HepG2 (cell line): ENCODE results near the gene RUSF1. TPM values are rescaled to one million over a fixed set of nuclear protein-coding genes. Genes with fewer than 3 reads are reported as not detected.

ENCODE experiments used
- BORCS8-MEF2B ChIP-seq: sonication (generic); formaldehyde crosslinking; IDR thresholded peaks from 2 replicates; pipeline ENCODE4 v1.8.0; 2022; ENCODE audit warnings: mild to moderate bottlenecking, missing genetic modification reagents
- CCDC6 ChIP-seq: sonication (generic); formaldehyde crosslinking; IDR thresholded peaks from 2 replicates; pipeline ENCODE4 v1.8.1; 2022; ENCODE audit warnings: mild to moderate bottlenecking, missing genetic modification reagents, moderate library complexity
- CHD4 ChIP-seq: fragments of 200-600 bp; sonication (generic); IDR thresholded peaks from 2 replicates; pipeline ENCODE4 v1.7.0; 2017; ENCODE audit warnings: mild to moderate bottlenecking, low read length, borderline replicate concordance
- DNMT3B ChIP-seq: conservative IDR thresholded peaks from 2 replicates; pipeline ENCODE4 v1.6.1; 2016; ENCODE audit warnings: missing biosample characterization, control low read depth
- HIVEP1 ChIP-seq: sonication (generic); formaldehyde crosslinking; IDR thresholded peaks from 2 replicates; pipeline ENCODE4 v1.4.0; 2020; ENCODE audit warnings: mild to moderate bottlenecking, missing genetic modification reagents
- HOXA7 ChIP-seq: sonication (generic); formaldehyde crosslinking; IDR thresholded peaks from 2 replicates; pipeline ENCODE4 v1.8.1; 2022; ENCODE audit warnings: mild to moderate bottlenecking, missing genetic modification reagents, moderate library complexity
- NAIF1 ChIP-seq: sonication (generic); formaldehyde crosslinking; IDR thresholded peaks from 2 replicates; pipeline ENCODE4 v1.5.0; 2020; ENCODE audit warnings: mild to moderate bottlenecking, missing genetic modification reagents, borderline replicate concordance
- NCOA5 ChIP-seq: sonication (generic); formaldehyde crosslinking; IDR thresholded peaks from 2 replicates; pipeline ENCODE4 v1.4.0; 2020; ENCODE audit warnings: missing genetic modification reagents
- NR2F2 ChIP-seq: IDR thresholded peaks from 2 replicates; pipeline ENCODE4 v1.6.1; 2012; ENCODE audit warnings: low read depth, inconsistent platforms, borderline replicate concordance
- SNAI1 ChIP-seq: sonication (generic); formaldehyde crosslinking; IDR thresholded peaks from 2 replicates; pipeline ENCODE4 v1.5.0; 2020; ENCODE audit warnings: mild to moderate bottlenecking, missing genetic modification reagents, borderline replicate concordance
- STAG1 ChIP-seq: sonication (generic); formaldehyde crosslinking; IDR thresholded peaks from 2 replicates; pipeline ENCODE4 v1.4.0; 2020; ENCODE audit warnings: missing genetic modification reagents
- ZBTB7B ChIP-seq: sonication (generic); formaldehyde crosslinking; IDR thresholded peaks from 2 replicates; pipeline ENCODE4 v1.4.0; 2020; ENCODE audit warnings: missing genetic modification reagents
- polyA plus RNA-seq, 8 experiments: library from polyadenylated mRNA; depleted of rRNA in 3 of 8; stranded (reverse) in 7 of 8; unstranded in 1 of 8; fragments of >200 nt; fragmentation: Illumina TruSeq in 4 of 8; extraction: Trizol in 4 of 8; gene quantifications; 2 replicates each; pipeline versions ENCODE4 v1.2.1 to v1.2.3, GENCODE V29; 2011 to 2016; ENCODE audit warnings: low read depth in 4 of 8, missing spikeins in 1 of 8, mixed read lengths in 1 of 8; ENCODE audit not compliant: insufficient read depth in 1 of 8
- total RNA-seq, 5 experiments: library from RNA; depleted of rRNA; stranded (reverse); fragments of >200 nt; fragmentation: Illumina TruSeq; extraction: Trizol; gene quantifications; 2 replicates each; pipeline ENCODE4 v1.2.3, GENCODE V29; 2016; ENCODE audit warnings: low read depth in 1 of 5
- TF ChIP-seq, protein P1 (sequence below): sonication (generic); formaldehyde crosslinking; IDR thresholded peaks from 2 replicates; pipeline ENCODE4 v1.8.0; 2022; ENCODE audit warnings: mild to moderate bottlenecking, missing genetic modification reagents; ENCODE audit not compliant: insufficient replicate concordance
- TF ChIP-seq, protein P2 (sequence below): sonication (generic); formaldehyde crosslinking; IDR thresholded peaks from 2 replicates; pipeline ENCODE4 v1.5.1; 2020; ENCODE audit warnings: mild to moderate bottlenecking, moderate library complexity, missing genetic modification reagents
- TF ChIP-seq, protein P3 (sequence below): IDR thresholded peaks from 2 replicates; pipeline ENCODE4 v1.6.1; 2016
- TF ChIP-seq, protein P4 (sequence below): sonication (generic); formaldehyde crosslinking; IDR thresholded peaks from 2 replicates; pipeline ENCODE4 v1.4.0; 2020; ENCODE audit warnings: missing genetic modification reagents, borderline replicate concordance
- TF ChIP-seq, protein P5 (sequence below): sonication (generic); formaldehyde crosslinking; IDR thresholded peaks from 2 replicates; pipeline ENCODE4 v1.5.0; 2020; ENCODE audit warnings: mild to moderate bottlenecking, missing genetic modification reagents
- TF ChIP-seq, protein P6 (sequence below): sonication (generic); formaldehyde crosslinking; IDR thresholded peaks from 2 replicates; pipeline ENCODE4 v1.4.0; 2020; ENCODE audit warnings: missing genetic modification reagents

Gene RUSF1
- total and polyA plus RNA-seq, 2 of the 13 experiments (the other 11 are each of a cell fraction or from before 2014, with no cell fraction given), result 40.8 to 50.2 TPM

DNA sequence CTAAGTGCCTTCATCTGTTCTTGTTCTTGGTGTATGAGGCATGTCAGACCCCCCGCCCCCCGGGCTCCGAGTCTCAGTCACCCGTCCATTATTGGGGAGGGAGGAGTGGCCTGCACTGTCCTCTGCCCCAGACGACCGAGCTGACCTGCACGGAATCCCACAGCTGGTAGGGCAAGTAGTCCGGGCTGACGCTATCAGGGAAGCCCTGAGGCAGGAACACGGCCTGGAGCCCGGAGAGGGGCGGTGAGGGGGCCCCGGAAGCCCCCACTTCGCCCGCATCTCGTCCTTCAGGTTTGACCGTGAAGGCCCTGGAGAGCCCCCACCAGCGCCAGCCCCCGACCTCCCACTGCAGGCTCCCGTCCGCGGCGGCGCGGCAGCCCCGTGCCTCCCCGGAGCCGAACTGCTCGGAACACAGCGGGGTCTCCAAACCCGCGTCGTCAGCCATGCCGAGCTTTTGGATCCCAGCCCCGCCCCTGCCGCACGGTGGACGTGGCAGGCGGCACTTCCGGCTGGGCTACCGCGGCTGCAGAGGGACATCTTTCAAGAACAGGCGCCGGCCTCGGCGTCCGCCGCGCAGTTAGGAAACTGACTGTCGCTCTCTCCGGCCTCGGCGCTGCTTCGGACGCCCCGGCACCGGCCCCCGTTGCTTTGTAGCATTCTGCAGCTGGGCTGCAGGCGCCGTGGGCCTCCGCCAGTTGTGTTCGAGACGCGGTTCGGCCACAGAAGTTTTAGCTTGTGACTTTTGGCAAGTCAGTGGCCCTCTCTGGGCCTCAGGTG lies at the start of gene RUSF1 (continued):
- TF ChIP-seq STAG1 (CRISPR knock-in tag), result peak; percentile 28; the same call in 1 of the 2 replicates
- TF ChIP-seq NCOA5 (CRISPR knock-in tag), result no peak
- TF ChIP-seq NAIF1 (CRISPR knock-in tag), result peak; percentile 81
- TF ChIP-seq DNMT3B (CRISPR knock-in tag), result peak; percentile 62; the same call in 1 of the 2 replicates
- TF ChIP-seq, protein P1, sequence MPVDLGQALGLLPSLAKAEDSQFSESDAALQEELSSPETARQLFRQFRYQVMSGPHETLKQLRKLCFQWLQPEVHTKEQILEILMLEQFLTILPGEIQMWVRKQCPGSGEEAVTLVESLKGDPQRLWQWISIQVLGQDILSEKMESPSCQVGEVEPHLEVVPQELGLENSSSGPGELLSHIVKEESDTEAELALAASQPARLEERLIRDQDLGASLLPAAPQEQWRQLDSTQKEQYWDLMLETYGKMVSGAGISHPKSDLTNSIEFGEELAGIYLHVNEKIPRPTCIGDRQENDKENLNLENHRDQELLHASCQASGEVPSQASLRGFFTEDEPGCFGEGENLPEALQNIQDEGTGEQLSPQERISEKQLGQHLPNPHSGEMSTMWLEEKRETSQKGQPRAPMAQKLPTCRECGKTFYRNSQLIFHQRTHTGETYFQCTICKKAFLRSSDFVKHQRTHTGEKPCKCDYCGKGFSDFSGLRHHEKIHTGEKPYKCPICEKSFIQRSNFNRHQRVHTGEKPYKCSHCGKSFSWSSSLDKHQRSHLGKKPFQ (CRISPR knock-in tag), result peak; percentile 92
- peak; percentile 86 for TF ChIP-seq BORCS8-MEF2B (CRISPR knock-in tag)
- TF ChIP-seq, protein P2, sequence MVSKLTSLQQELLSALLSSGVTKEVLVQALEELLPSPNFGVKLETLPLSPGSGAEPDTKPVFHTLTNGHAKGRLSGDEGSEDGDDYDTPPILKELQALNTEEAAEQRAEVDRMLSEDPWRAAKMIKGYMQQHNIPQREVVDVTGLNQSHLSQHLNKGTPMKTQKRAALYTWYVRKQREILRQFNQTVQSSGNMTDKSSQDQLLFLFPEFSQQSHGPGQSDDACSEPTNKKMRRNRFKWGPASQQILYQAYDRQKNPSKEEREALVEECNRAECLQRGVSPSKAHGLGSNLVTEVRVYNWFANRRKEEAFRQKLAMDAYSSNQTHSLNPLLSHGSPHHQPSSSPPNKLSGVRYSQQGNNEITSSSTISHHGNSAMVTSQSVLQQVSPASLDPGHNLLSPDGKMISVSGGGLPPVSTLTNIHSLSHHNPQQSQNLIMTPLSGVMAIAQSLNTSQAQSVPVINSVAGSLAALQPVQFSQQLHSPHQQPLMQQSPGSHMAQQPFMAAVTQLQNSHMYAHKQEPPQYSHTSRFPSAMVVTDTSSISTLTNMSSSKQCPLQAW, result peak; percentile 93
- TF ChIP-seq HIVEP1 (CRISPR knock-in tag), result peak; percentile 93
- 0 out of 2 replicates have a peak, but pooled peaks have one; percentile 87 for TF ChIP-seq SNAI1
- TF ChIP-seq, protein P3, sequence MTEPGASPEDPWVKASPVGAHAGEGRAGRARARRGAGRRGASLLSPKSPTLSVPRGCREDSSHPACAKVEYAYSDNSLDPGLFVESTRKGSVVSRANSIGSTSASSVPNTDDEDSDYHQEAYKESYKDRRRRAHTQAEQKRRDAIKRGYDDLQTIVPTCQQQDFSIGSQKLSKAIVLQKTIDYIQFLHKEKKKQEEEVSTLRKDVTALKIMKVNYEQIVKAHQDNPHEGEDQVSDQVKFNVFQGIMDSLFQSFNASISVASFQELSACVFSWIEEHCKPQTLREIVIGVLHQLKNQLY, result no peak
- no peak; the same call in 1 of the 2 replicates for TF ChIP-seq NR2F2
- TF ChIP-seq HOXA7 (CRISPR knock-in tag), result no peak
- TF ChIP-seq CHD4, result no peak
- TF ChIP-seq, protein P4, sequence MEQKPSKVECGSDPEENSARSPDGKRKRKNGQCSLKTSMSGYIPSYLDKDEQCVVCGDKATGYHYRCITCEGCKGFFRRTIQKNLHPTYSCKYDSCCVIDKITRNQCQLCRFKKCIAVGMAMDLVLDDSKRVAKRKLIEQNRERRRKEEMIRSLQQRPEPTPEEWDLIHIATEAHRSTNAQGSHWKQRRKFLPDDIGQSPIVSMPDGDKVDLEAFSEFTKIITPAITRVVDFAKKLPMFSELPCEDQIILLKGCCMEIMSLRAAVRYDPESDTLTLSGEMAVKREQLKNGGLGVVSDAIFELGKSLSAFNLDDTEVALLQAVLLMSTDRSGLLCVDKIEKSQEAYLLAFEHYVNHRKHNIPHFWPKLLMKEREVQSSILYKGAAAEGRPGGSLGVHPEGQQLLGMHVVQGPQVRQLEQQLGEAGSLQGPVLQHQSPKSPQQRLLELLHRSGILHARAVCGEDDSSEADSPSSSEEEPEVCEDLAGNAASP (CRISPR knock-in tag), result peak; percentile 48; the same call in 1 of the 2 replicates
- TF ChIP-seq, protein P5, sequence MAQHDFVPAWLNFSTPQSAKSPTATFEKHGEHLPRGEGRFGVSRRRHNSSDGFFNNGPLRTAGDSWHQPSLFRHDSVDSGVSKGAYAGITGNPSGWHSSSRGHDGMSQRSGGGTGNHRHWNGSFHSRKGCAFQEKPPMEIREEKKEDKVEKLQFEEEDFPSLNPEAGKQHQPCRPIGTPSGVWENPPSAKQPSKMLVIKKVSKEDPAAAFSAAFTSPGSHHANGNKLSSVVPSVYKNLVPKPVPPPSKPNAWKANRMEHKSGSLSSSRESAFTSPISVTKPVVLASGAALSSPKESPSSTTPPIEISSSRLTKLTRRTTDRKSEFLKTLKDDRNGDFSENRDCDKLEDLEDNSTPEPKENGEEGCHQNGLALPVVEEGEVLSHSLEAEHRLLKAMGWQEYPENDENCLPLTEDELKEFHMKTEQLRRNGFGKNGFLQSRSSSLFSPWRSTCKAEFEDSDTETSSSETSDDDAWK (CRISPR knock-in tag), result no peak
- peak; percentile 80; the same call in 1 of the 2 replicates for TF ChIP-seq CCDC6 (CRISPR knock-in tag)
- TF ChIP-seq, protein P6, sequence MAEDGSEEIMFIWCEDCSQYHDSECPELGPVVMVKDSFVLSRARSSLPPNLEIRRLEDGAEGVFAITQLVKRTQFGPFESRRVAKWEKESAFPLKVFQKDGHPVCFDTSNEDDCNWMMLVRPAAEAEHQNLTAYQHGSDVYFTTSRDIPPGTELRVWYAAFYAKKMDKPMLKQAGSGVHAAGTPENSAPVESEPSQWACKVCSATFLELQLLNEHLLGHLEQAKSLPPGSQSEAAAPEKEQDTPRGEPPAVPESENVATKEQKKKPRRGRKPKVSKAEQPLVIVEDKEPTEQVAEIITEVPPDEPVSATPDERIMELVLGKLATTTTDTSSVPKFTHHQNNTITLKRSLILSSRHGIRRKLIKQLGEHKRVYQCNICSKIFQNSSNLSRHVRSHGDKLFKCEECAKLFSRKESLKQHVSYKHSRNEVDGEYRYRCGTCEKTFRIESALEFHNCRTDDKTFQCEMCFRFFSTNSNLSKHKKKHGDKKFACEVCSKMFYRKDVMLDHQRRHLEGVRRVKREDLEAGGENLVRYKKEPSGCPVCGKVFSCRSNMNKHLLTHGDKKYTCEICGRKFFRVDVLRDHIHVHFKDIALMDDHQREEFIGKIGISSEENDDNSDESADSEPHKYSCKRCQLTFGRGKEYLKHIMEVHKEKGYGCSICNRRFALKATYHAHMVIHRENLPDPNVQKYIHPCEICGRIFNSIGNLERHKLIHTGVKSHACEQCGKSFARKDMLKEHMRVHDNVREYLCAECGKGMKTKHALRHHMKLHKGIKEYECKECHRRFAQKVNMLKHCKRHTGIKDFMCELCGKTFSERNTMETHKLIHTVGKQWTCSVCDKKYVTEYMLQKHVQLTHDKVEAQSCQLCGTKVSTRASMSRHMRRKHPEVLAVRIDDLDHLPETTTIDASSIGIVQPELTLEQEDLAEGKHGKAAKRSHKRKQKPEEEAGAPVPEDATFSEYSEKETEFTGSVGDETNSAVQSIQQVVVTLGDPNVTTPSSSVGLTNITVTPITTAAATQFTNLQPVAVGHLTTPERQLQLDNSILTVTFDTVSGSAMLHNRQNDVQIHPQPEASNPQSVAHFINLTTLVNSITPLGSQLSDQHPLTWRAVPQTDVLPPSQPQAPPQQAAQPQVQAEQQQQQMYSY (CRISPR knock-in tag), result peak; percentile 22; the same call in 1 of the 2 replicates
- peak; percentile 86 for TF ChIP-seq ZBTB7B (CRISPR knock-in tag)
